Mesangial cell (primary cell): Measurements from ENCODE around the gene THNSL1. TPM values are rescaled to one million over a fixed set of nuclear protein-coding genes. Genes with fewer than 3 reads are reported as not detected.

Experiments used
- total RNA-seq: library from RNA; depleted of rRNA; stranded (reverse); fragments of >200 nt; gene quantifications from 2 replicates; pipeline ENCODE4 v1.2.3, GENCODE V29; 2015

THNSL1 gene
- 1.1 and 1.3 TPM in 2 replicates for total RNA-seq

GRCh38 chr10:25016376-25017153 lies at the start of gene THNSL1:
Gene THNSL1 (plus strand): TSS chr10:25016612. CDS start chr10:25023224, 6,612 bp downstream.

DNA sequence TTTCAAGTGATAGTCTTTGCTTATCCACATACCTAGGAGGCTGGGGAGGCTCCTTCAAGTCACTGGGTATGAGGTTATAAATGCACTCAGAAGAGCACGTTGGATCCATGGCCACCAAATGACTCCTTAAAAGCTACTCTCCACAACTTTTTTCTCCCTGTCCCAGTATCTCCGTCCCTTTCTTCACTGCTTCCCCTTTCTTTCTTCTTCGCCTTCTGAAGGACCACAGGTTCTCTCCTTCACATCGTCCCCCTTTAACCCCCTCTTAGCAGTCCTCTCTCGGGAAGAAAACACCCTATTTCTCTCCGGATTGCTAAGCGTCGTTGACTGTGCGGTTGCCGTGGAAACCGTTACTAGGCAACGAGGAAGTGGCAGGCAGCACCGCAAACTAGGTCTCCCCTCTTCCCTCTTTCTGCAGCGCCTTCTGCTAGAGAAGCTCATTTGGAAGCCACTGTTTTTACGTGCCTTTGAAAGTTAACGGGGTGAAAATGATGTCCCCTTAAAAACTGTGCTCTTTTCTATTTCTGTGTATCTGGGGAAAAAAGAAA lies 510 bp upstream of the THNSL1 start, which contains the start of gene ENKUR:
Gene ENKUR, minus strand, starts transcription at position 331 of the 548 bp plus-strand sequence. Its CDS starts 222 bp downstream, at position 109.

Other genes starting within 250 kb of the THNSL1 start
- gene PRTFDC1, start 64.0 kb upstream of the THNSL1 start, total RNA-seq, result 8.2 and 16.6 TPM in 2 replicates
- gene ENKUR, start 454 bp upstream of the THNSL1 start, total RNA-seq, result not detected in 2 replicates
- gene GPR158, start 158.4 kb downstream of the THNSL1 start, total RNA-seq, result not detected in 2 replicates